ENCODE results near the gene PLPP3.

DNA sequence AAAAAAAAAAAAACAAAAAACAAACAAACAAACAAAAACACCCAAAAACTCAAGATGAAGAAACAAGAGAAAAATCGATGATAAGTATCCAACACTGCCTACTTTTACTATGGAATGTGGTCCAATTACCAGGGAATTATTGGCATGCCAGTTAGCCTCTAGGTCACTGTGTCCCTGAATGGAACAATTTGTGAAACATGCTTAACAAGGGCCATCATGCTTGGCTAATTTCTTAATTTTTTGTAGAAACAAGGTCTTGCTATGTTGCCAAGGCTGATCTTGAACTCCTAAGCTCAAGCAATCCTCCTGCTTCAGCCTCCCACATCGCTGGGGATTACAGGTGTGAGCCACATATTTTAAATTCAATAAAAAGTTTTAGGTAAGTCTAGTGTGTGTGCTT, 23.9 kb downstream of the PLPP3 start:
- TF ChIP-seq ZNF133 (tag by site-specific recombination; IDR thresholded peaks at IDR 0.05) = no peak
- no peak for TF ChIP-seq ZNF202 (tag by site-specific recombination; IDR thresholded peaks at IDR 0.05; ENCODE audit: borderline replicate concordance)
- TF ChIP-seq CTCF (tag by site-specific recombination; IDR thresholded peaks at IDR 0.05) = no peak
- no peak for TF ChIP-seq ZNF776 (tag by site-specific recombination; IDR thresholded peaks at IDR 0.05; ENCODE audit: borderline replicate concordance)
- TF ChIP-seq HOXC10 (CRISPR knock-in tag; IDR thresholded peaks at IDR 0.05) = no peak
- TF ChIP-seq ZBTB17 (tag by site-specific recombination; IDR thresholded peaks at IDR 0.05) = no peak
- TF ChIP-seq ZIC2 (tag by site-specific recombination; IDR thresholded peaks at IDR 0.05) = no peak
- no peak for TF ChIP-seq YY1 (tag by site-specific recombination; IDR thresholded peaks at IDR 0.05)
- no peak for TF ChIP-seq BCL11A (tag by site-specific recombination; IDR thresholded peaks at IDR 0.05; ENCODE audit: low read depth)
- TF ChIP-seq, protein P1, sequence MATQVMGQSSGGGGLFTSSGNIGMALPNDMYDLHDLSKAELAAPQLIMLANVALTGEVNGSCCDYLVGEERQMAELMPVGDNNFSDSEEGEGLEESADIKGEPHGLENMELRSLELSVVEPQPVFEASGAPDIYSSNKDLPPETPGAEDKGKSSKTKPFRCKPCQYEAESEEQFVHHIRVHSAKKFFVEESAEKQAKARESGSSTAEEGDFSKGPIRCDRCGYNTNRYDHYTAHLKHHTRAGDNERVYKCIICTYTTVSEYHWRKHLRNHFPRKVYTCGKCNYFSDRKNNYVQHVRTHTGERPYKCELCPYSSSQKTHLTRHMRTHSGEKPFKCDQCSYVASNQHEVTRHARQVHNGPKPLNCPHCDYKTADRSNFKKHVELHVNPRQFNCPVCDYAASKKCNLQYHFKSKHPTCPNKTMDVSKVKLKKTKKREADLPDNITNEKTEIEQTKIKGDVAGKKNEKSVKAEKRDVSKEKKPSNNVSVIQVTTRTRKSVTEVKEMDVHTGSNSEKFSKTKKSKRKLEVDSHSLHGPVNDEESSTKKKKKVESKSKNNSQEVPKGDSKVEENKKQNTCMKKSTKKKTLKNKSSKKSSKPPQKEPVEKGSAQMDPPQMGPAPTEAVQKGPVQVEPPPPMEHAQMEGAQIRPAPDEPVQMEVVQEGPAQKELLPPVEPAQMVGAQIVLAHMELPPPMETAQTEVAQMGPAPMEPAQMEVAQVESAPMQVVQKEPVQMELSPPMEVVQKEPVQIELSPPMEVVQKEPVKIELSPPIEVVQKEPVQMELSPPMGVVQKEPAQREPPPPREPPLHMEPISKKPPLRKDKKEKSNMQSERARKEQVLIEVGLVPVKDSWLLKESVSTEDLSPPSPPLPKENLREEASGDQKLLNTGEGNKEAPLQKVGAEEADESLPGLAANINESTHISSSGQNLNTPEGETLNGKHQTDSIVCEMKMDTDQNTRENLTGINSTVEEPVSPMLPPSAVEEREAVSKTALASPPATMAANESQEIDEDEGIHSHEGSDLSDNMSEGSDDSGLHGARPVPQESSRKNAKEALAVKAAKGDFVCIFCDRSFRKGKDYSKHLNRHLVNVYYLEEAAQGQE (tag by site-specific recombination; IDR thresholded peaks at IDR 0.05) = no peak
- no peak for TF ChIP-seq SP7 (tag by site-specific recombination; IDR thresholded peaks at IDR 0.05)
- TF ChIP-seq ZNF274 (IDR thresholded peaks at IDR 0.05; ENCODE audit: low read length) = no peak
- no peak for TF ChIP-seq ZNF274 (tag by site-specific recombination; IDR thresholded peaks at IDR 0.05; ENCODE audit: borderline replicate concordance)
- no peak for TF ChIP-seq ZBTB8A (tag by site-specific recombination; IDR thresholded peaks at IDR 0.05)
- TF ChIP-seq ZNF138 (tag by site-specific recombination; IDR thresholded peaks at IDR 0.05; ENCODE audit: borderline replicate concordance) = no peak

Measured in HEK293 (cell line).